ENCODE results near the gene NRIP1.

Gene NRIP1

GRCh38 chr21:14962217-14962616 lies 102.6 kb downstream of the NRIP1 start:
- TF ChIP-seq, protein P1, sequence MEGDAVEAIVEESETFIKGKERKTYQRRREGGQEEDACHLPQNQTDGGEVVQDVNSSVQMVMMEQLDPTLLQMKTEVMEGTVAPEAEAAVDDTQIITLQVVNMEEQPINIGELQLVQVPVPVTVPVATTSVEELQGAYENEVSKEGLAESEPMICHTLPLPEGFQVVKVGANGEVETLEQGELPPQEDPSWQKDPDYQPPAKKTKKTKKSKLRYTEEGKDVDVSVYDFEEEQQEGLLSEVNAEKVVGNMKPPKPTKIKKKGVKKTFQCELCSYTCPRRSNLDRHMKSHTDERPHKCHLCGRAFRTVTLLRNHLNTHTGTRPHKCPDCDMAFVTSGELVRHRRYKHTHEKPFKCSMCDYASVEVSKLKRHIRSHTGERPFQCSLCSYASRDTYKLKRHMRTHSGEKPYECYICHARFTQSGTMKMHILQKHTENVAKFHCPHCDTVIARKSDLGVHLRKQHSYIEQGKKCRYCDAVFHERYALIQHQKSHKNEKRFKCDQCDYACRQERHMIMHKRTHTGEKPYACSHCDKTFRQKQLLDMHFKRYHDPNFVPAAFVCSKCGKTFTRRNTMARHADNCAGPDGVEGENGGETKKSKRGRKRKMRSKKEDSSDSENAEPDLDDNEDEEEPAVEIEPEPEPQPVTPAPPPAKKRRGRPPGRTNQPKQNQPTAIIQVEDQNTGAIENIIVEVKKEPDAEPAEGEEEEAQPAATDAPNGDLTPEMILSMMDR (IDR thresholded peaks at IDR 0.05; ENCODE audit: low read length, missing control alignments) = no peak
- no peak for DNase-seq (ENCODE audit: low read depth)
- no peak overlapping the region for H3K4me3 ChIP-seq (replicated peaks; ENCODE audit: low read depth, low read length)

GRCh38 chr21:14961502-14961901 lies 103.3 kb downstream of the NRIP1 start:
- no peak for DNase-seq (ENCODE audit: low read depth)
- TF ChIP-seq, protein P1 (IDR thresholded peaks at IDR 0.05; ENCODE audit: low read length, missing control alignments) = no peak

GRCh38 chr21:14959343-14959742 lies 105.5 kb downstream of the NRIP1 start:
- TF ChIP-seq, protein P1 (IDR thresholded peaks at IDR 0.05; ENCODE audit: low read length, missing control alignments) = no peak
- no peak for DNase-seq (ENCODE audit: low read depth)
- H3K4me3 ChIP-seq (replicated peaks; ENCODE audit: low read depth, low read length) = no peak overlapping the region

More at GRCh38 chr21:14961502-14961901, 103.3 kb downstream of the NRIP1 start:
- no peak overlapping the region for H3K4me3 ChIP-seq (replicated peaks; ENCODE audit: low read depth, low read length)

DNA sequence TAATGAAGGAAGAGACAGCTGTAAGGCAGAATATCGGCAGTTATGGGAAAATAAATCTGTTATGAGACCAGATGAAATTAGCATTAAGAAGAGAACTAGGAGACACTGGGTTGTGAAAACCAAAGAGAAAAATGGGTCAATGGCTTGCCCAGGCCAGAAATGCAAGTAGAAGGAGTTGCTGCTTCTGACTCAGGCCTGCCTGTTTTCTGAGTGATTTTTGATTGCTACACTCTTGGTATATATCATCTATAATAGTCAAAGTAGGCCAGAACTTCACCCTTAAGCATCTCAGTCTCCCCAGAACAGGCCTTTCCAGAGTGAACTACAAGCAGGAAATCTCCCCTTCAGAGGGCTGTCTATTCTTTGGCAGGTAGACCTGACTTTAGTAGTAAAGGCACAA lies 107.0 kb downstream of the NRIP1 start:
- no peak for DNase-seq (ENCODE audit: low read depth)
- TF ChIP-seq, protein P1 (IDR thresholded peaks at IDR 0.05; ENCODE audit: low read length, missing control alignments) = no peak

GRCh38 chr21:14956807-14957206 lies 108.0 kb downstream of the NRIP1 start:
- peak; percentile 79 for DNase-seq (ENCODE audit: low read depth)
- H3K4me3 ChIP-seq (replicated peaks; ENCODE audit: low read depth, low read length) = no peak overlapping the region
- TF ChIP-seq, protein P1 (IDR thresholded peaks at IDR 0.05; ENCODE audit: low read length, missing control alignments) = no peak

More for the DNA sequence above, 107.0 kb downstream of the NRIP1 start:
- H3K4me3 ChIP-seq (replicated peaks; ENCODE audit: low read depth, low read length) = no peak overlapping the region

- TF ChIP-seq, protein P1 (IDR thresholded peaks at IDR 0.05; ENCODE audit: low read length, missing control alignments) = no peak
- H3K4me3 ChIP-seq (replicated peaks; ENCODE audit: low read depth, low read length) = no peak overlapping the region
- DNase-seq (ENCODE audit: low read depth) = no peak
These were observed 108.8 kb downstream of the NRIP1 start for GRCh38 chr21:14955936-14956520.

- no peak for DNase-seq (ENCODE audit: low read depth)
- TF ChIP-seq, protein P1 (IDR thresholded peaks at IDR 0.05; ENCODE audit: low read length, missing control alignments) = peak; percentile 14
- H3K4me3 ChIP-seq (replicated peaks; ENCODE audit: low read depth, low read length) = no peak overlapping the region
These were observed 111.9 kb downstream of the NRIP1 start for GRCh38 chr21:14952916-14953315.

All from fibroblast of pulmonary artery (primary cell).